Hair follicular keratinocyte (primary cell): ENCODE data around the gene PSG7. TPM values are rescaled to one million over a fixed set of nuclear protein-coding genes. Genes with fewer than 3 reads are reported as not detected.

Source experiments
- total RNA-seq: library from RNA; depleted of rRNA; stranded (reverse); fragments of >200 nt; gene quantifications from 2 replicates; pipeline ENCODE4 v1.2.3, GENCODE V29; 2015

PSG7 gene
- not detected in 2 replicates for total RNA-seq

DNA sequence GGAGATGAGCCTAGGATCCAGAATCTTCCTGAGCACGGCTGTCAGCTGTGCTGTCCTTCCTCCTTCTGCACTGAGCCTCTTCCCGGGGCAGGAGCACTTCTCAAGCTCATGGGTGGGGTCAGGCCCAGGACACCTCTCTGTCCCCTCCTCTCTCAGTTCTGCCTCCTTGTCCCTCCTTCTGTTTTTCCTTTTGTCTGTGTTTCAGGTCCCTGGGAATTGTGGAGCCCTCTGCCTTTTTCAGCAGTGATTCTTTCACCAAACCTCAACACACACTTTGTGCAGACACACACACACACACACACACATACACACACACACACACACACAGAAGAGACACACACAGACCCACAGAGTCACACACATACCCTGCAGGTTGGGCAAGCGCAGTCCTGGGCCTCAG lies at the start of gene PSG7:
Gene PSG7, minus strand, starts transcription at position 101 of the 400 bp plus-strand sequence. CDS start 131 bp downstream, outside the sequence.

DNA sequence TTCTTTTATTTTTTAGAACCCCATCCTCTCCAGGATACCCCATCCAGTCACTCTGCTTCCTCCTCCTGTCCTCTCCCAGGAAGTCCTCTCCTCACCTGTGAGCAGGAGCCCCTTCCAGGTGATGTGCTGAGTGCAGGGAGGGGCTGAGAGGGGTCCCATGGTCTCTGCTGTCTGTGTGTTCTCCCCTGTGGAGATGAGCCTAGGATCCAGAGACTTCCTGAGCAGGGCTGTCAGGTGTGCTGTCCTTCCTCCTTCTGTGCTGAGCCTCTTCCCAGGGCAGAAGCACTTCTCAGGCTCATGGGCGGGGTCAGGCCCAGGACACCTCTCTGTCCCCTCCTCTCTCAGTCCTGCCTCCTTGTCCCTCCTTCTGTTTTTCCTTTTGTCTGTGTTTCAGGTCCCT lies 19.4 kb downstream of the PSG7 start, which contains the start of gene PSG6:
Gene PSG6, minus strand, starts transcription at position 261 of the 400 bp plus-strand sequence. Its CDS starts 102 bp downstream, at position 159.

DNA sequence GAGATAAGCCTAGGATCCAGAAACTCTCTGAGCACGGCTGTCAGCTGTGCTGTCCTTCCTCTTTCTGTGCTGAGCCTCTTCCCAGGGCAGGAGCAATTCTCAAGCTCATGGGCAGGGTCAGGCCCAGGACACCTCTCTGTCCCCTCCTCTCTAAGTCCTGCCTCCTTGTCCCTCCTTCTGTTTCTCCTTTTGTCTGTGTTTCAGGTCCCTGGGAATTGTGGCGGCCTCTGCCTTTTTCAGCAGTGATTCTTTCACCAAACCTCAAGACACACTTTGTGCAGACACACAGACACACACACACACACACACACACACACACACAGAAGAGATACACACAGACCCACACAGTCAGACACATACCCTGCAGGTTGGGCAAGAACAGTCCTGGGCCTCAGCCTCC lies 57.4 kb downstream of the PSG7 start, which contains the start of gene PSG1:
Gene PSG1, minus strand, starts transcription at position 101 of the 400 bp plus-strand sequence. CDS start 132 bp downstream, outside the sequence.

Other genes with a start within 250 kb of the PSG7 start
- not detected in 2 replicates for gene PSG3, start 196.7 kb downstream of the PSG7 start, total RNA-seq
- not detected in 2 replicates for gene PSG8, start 171.5 kb downstream of the PSG7 start, total RNA-seq
- not detected in 2 replicates for gene PSG1, start 57.5 kb downstream of the PSG7 start, total RNA-seq
- not detected in 2 replicates for gene PSG6, start 19.3 kb downstream of the PSG7 start, total RNA-seq
- gene PSG11, start 89.3 kb upstream of the PSG7 start, total RNA-seq: not detected in 2 replicates
- not detected in 2 replicates for gene PSG2, start 145.5 kb upstream of the PSG7 start, total RNA-seq
- gene PSG5, start 249.3 kb upstream of the PSG7 start, total RNA-seq: not detected in 2 replicates